GM12878 (cell line): ENCODE results near the gene SPATA16. TPM values are rescaled to one million over a fixed set of nuclear protein-coding genes. Genes with fewer than 3 reads are reported as not detected.

Experiments used
- ATAC-seq: fragments of 200-7000 bp; cut with Tn5 transposase; 3 replicates; pipeline ENCODE4 v1.9.1; 2020; ENCODE audit warnings: mild to moderate bottlenecking, moderate library complexity
- BruUV-seq: library from RNA; stranded (reverse); fragments of 400-500 nt; replicated peaks from 2 replicates; lab custom pipeline; 2021; lab: Mats Ljungman, UMichigan
- CTCF ChIA-PET: fragments of 300-600 bp; sonication (Branson Sonifier 250); formaldehyde crosslinking; extraction: SDS; loops from one replicate; lab custom pipeline; 2021; ENCODE audit warnings: inconsistent platforms; lab: Yijun Ruan, JAX
- POLR2A ChIA-PET: fragments of 350-600 bp; formaldehyde crosslinking; extraction: SDS; loops from one replicate; lab custom pipeline; 2021; ENCODE audit warnings: inconsistent platforms; lab: Charles Lee
- RAD21 ChIA-PET: fragments of 300-600 bp; sonication (Branson Sonifier 250); formaldehyde crosslinking; loops from one replicate; lab custom pipeline; 2023; ENCODE audit warnings: antibody characterized with exemption; ENCODE audit not compliant: unreplicated experiment; lab: Charles Lee
- SMC1A ChIA-PET: fragments of 300-600 bp; sonication (Branson Sonifier 250); formaldehyde crosslinking; loops from one replicate; lab custom pipeline; 2023; ENCODE audit not compliant: unreplicated experiment, uncharacterized antibody; lab: Charles Lee
- DNase-seq: peaks from one replicate; pipeline ENCODE4 v3.0.0-alpha.2; 2011; ENCODE audit warnings: low read depth, low spot score
- FAIRE-seq: peaks from 3 replicates; lab custom pipeline; 2011; peaks lifted over from hg19 to GRCh38; lab: Jason Lieb, UNC
- H2AFZ ChIP-seq: 2 replicates; pipeline ENCODE4 v1.6.0; 2011; ENCODE audit warnings: low read depth, low read length, control low read depth; ENCODE audit not compliant: control insufficient read depth
- H3K27ac ChIP-seq: 2 replicates; pipeline ENCODE4 v1.5.1; 2011; ENCODE audit warnings: control low read depth; ENCODE audit not compliant: control insufficient read depth, insufficient read depth
- H3K27me3 ChIP-seq, 2 experiments: replicated peaks in 1 of 2; 2 replicates each; pipeline versions ENCODE4 v1.6.0 to v1.6.1; 2011; ENCODE audit warnings: low read length in 1 of 2; ENCODE audit not compliant: control insufficient read depth in 2 of 2, insufficient read depth in 2 of 2
- H3K36me3 ChIP-seq, 2 experiments: 2 replicates each; pipeline ENCODE4 v1.5.1; 2011; ENCODE audit warnings: low read length in 1 of 2; ENCODE audit not compliant: control insufficient read depth in 2 of 2, insufficient read depth in 2 of 2
- H3K4me1 ChIP-seq: 2 replicates; pipeline ENCODE4 v1.6.1; 2011; ENCODE audit warnings: mild to moderate bottlenecking, low read length, moderate library complexity, mixed read lengths; ENCODE audit not compliant: control insufficient read depth, insufficient read depth
- H3K4me2 ChIP-seq: 2 replicates; pipeline ENCODE4 v1.6.0; 2011; ENCODE audit warnings: control low read depth; ENCODE audit not compliant: control insufficient read depth, insufficient read depth
- H3K4me3 ChIP-seq: fragments of 200-600 bp; sonication (generic); 2 replicates; pipeline ENCODE4 v1.5.1; 2016
- H3K79me2 ChIP-seq: 2 replicates; pipeline ENCODE4 v1.6.0; 2011; ENCODE audit warnings: low read length; ENCODE audit not compliant: control insufficient read depth, insufficient read depth
- H3K9ac ChIP-seq: 2 replicates; pipeline ENCODE4 v1.8.0; 2011; ENCODE audit warnings: low read length, control low read depth, mixed read lengths; ENCODE audit not compliant: control insufficient read depth, insufficient read depth
- H3K9me3 ChIP-seq: replicated peaks from 3 replicates; pipeline ENCODE4 v1.5.1; 2011; ENCODE audit warnings: mild to moderate bottlenecking, low read length; ENCODE audit not compliant: control insufficient read depth, insufficient read depth
- H4K20me1 ChIP-seq: 2 replicates; pipeline ENCODE4 v1.6.0; 2011; ENCODE audit not compliant: control insufficient read depth, insufficient read depth
- BCL11A ChIP-seq: IDR thresholded peaks from 2 replicates; pipeline ENCODE4 v1.6.1; 2011; ENCODE audit warnings: low read depth, low read length
- BMI1 ChIP-seq: fragments of 450-650 bp; IDR thresholded peaks from 2 replicates; pipeline ENCODE4 v1.6.1; 2016; ENCODE audit warnings: mild to moderate bottlenecking, moderate library complexity, borderline replicate concordance
- HSF1 ChIP-seq: fragments of 150-350 bp; IDR thresholded peaks from 2 replicates; pipeline ENCODE4 v1.6.1; 2014; ENCODE audit warnings: mild to moderate bottlenecking, low read depth, low read length
- JUND ChIP-seq: IDR thresholded peaks from 2 replicates; pipeline ENCODE4 v1.6.1; 2012; ENCODE audit warnings: low read depth, mild to moderate bottlenecking, low read length, improper control_type of control experiment, moderate library complexity
- MLLT1 ChIP-seq: fragments of 450-650 bp; IDR thresholded peaks from 2 replicates; pipeline ENCODE4 v1.6.1; 2016; ENCODE audit warnings: mild to moderate bottlenecking
- MTA3 ChIP-seq: IDR thresholded peaks from 2 replicates; pipeline ENCODE4 v1.6.1; 2012; ENCODE audit warnings: low read length, inconsistent platforms, borderline replicate concordance
- NR2C2 ChIP-seq: IDR thresholded peaks from 2 replicates; pipeline ENCODE4 v1.6.1; 2011; ENCODE audit warnings: borderline replicate concordance, low read depth; ENCODE audit not compliant: control insufficient read depth, insufficient read length
- POLR2A ChIP-seq: IDR thresholded peaks from 2 replicates; pipeline ENCODE4 v1.6.1; 2011; ENCODE audit warnings: low read depth, mild to moderate bottlenecking, low read length
- POLR2AphosphoS2 ChIP-seq: IDR thresholded peaks from 2 replicates; pipeline ENCODE4 v1.6.1; 2011; ENCODE audit warnings: low read depth, mild to moderate bottlenecking, low read length, improper control_type of control experiment, moderate library complexity
- RAD51 ChIP-seq: fragments of 450-650 bp; IDR thresholded peaks from 2 replicates; pipeline ENCODE4 v1.6.1; 2016; ENCODE audit warnings: moderate library complexity, mild to moderate bottlenecking, inconsistent platforms
- RCOR1 ChIP-seq: conservative IDR thresholded peaks from 2 replicates; pipeline ENCODE4 v1.6.1; 2012; ENCODE audit warnings: low read depth, low read length, improper control_type of control experiment
- SMAD5 ChIP-seq: IDR thresholded peaks from 2 replicates; pipeline ENCODE4 v1.6.1; 2016; ENCODE audit warnings: antibody characterized with exemption, low read depth
- SMARCA5 ChIP-seq: fragments of 450-650 bp; IDR thresholded peaks from 2 replicates; pipeline ENCODE4 v1.6.1; 2017; ENCODE audit warnings: mild to moderate bottlenecking
- TAF1 ChIP-seq: IDR thresholded peaks from 2 replicates; pipeline ENCODE4 v1.6.1; 2011; ENCODE audit warnings: mild to moderate bottlenecking, low read depth, low read length, borderline replicate concordance
- TBL1XR1 ChIP-seq: IDR thresholded peaks from 2 replicates; pipeline ENCODE4 v1.6.1; 2012; ENCODE audit warnings: low read depth, low read length, improper control_type of control experiment
- ZBTB11 ChIP-seq: fragments of 450-650 bp; formaldehyde crosslinking; IDR thresholded peaks from 2 replicates; pipeline ENCODE4 v1.5.0; 2022; ENCODE audit warnings: mild to moderate bottlenecking, missing genetic modification characterization
- WGBS: methylation state at CpG from one replicate; pipeline ENCODE4 v1.1.6; 2016; ENCODE audit warnings: low lambda C conversion rate; ENCODE audit not compliant: insufficient replicate concordance, insufficient coverage; ENCODE audit errors: missing lambda C conversion rate; 5-methylcytosine and 5-hydroxymethylcytosine counted together
- in situ Hi-C: fragments of 300-500 bp; cut with MboI; formaldehyde crosslinking; loops from 9 replicates; pipeline ENCODE4 v1.14.3; 2018; ENCODE audit warnings: mixed read lengths
- intact Hi-C: fragments of 100-400 bp; cut with micrococcal nuclease; formaldehyde crosslinking; loops from one replicate; pipeline ENCODE4 v1.14.2; 2022; ENCODE audit not compliant: unreplicated experiment
- polyA plus RNA-seq, 11 experiments: library from polyadenylated mRNA; depleted of rRNA in 4 of 11; unstranded in 6 of 11; stranded (reverse) in 5 of 11; fragments of >200 nt; fragmentation: Nextera tagmentation in 4 of 11; fragmentation: Illumina TruSeq in 1 of 11; extraction: Ambion mirVana in 4 of 11; extraction: Trizol in 1 of 11; gene quantifications; 1 replicate in 1 of 11; 2 replicates in 10 of 11; pipeline versions ENCODE4 v1.2.1 to v1.2.3, GENCODE V29; 2011 to 2016; ENCODE audit warnings: inconsistent platforms in 2 of 11, missing spikeins in 2 of 11, low read depth in 1 of 11
- total RNA-seq, 4 experiments: library from RNA; depleted of rRNA in 3 of 4; stranded (reverse); fragments of >200 nt in 3 of 4; fragmentation: Illumina TruSeq in 1 of 4; extraction: Trizol in 1 of 4; gene quantifications; 2 replicates each; pipeline versions ENCODE4 v1.2.1 to v1.2.3, GENCODE V29; 2013 to 2021

SPATA16 gene
- total and polyA plus RNA-seq, 10 of the 15 experiments (the other 5 are each of a cell fraction or from before 2014, with no cell fraction given), result 0.04 TPM; not detected in 9

GRCh38 chr3:172869368-172869771 is 271.7 kb downstream of the SPATA16 start (continued):
- TF ChIP-seq MLLT1 (no peak), MTA3 (no peak), RCOR1 (no peak), RAD51 (no peak), NR2C2 (no peak), POLR2AphosphoS2 (no peak), SMARCA5 (no peak), TAF1 (no peak)
- TF ChIP-seq, all 136 proteins: peak for 0

GRCh38 chr3:172868582-172869200 is 272.3 kb downstream of the SPATA16 start:
- no peak overlapping the region for H3K27ac ChIP-seq
- 2% methylated on average over 2 of the region's 2 CpGs for WGBS
- in situ Hi-C loops, result no loop called here
- RAD21 ChIA-PET, result no interaction called here
- no peak overlapping the region for H2AFZ ChIP-seq
- no peak overlapping the region for H3K9ac ChIP-seq
- no peaks in the 10 kb centered on the region for H3K9me3 ChIP-seq
- BruUV-seq, result no TSS peak
- peaks cover 0 to 4% of the 10 kb centered on the region in 2 experiments; a peak in 1 of 4 replicates for H3K27me3 ChIP-seq
- DNase-seq (no peak), ATAC-seq (no peak), FAIRE-seq (no peak)
- no peak for TF ChIP-seq BCL11A
- no peak for TF ChIP-seq ZBTB11
- no peak for TF ChIP-seq JUND
- no peak for TF ChIP-seq SMAD5
- TF ChIP-seq HSF1, result no peak
- TF ChIP-seq BMI1, result no peak
- no peak for TF ChIP-seq TBL1XR1
- TF ChIP-seq POLR2A, result no peak
- H3K36me3 ChIP-seq, result no peaks in the 10 kb centered on the region
- SMC1A ChIA-PET, result interaction anchor here (0.8 kb wide), 1 partner anchor 11 kb away, joined by 3 read pairs; no protein-coding TSS in a partner anchor
- intact Hi-C loops, result no loop called here
- H3K79me2 ChIP-seq, result no peaks in the 10 kb centered on the region
- H4K20me1 ChIP-seq, result no peaks in the 10 kb centered on the region
- H3K4me3 ChIP-seq, result no peak overlapping the region
- POLR2A ChIA-PET, result no interaction called here
- CTCF ChIA-PET, result no interaction called here
- H3K4me1 ChIP-seq, result no peaks in the 10 kb centered on the region
- H3K4me2 ChIP-seq, result no peak overlapping the region
